Measurements from ENCODE around the gene LHX8. TPM values are rescaled to one million over a fixed set of nuclear protein-coding genes. Genes with fewer than 3 reads are reported as not detected.
"Not testable (repeated sequence)": the region's sequence is repeated elsewhere in the genome, so short reads cannot be mapped to it uniquely, and the experiment has no call there.

The LHX8 gene
- total RNA-seq, 4 donors from 2014 or later: not detected

DNA sequence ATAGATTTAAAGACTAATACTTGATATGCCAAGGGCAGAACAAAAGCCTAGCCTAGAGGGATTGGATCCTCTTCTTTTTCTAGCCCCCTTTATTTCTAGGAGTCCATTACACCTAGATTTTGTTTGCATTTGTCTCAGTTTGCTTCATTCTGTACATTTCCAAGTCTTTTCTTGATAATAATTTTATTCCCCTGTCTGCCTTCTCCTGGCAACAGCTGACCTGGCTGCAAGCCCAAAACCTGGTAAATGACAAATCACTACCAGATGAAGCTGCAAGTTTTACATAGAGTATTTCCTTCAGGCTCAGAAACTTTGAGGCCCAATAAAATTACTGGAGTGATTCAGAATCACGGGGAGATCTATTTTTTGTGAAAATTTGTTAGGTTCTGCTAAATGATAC lies 36.5 kb upstream of the LHX8 start:
- Histone ChIP-seq H3K9me3 (no peaks in the 10 kb centered on the region), H3K27me3 (no peaks in the 10 kb centered on the region), H3K4me3 (no peak overlapping the region), H3K36me3 (no peaks in the 10 kb centered on the region), H3K27ac (no peak overlapping the region), H3K4me1 (no peaks in the 10 kb centered on the region)
- in situ Hi-C loops (cut with MboI; ENCODE audit: low sequenced_read_pairs in 4 of 4): no loop called here
- intact Hi-C loops (cut with DNase I; ENCODE audit: low total_unique reads): no loop called here
- DNase-seq: no peak
- TF ChIP-seq, protein P1, sequence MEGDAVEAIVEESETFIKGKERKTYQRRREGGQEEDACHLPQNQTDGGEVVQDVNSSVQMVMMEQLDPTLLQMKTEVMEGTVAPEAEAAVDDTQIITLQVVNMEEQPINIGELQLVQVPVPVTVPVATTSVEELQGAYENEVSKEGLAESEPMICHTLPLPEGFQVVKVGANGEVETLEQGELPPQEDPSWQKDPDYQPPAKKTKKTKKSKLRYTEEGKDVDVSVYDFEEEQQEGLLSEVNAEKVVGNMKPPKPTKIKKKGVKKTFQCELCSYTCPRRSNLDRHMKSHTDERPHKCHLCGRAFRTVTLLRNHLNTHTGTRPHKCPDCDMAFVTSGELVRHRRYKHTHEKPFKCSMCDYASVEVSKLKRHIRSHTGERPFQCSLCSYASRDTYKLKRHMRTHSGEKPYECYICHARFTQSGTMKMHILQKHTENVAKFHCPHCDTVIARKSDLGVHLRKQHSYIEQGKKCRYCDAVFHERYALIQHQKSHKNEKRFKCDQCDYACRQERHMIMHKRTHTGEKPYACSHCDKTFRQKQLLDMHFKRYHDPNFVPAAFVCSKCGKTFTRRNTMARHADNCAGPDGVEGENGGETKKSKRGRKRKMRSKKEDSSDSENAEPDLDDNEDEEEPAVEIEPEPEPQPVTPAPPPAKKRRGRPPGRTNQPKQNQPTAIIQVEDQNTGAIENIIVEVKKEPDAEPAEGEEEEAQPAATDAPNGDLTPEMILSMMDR (IDR thresholded peaks at IDR 0.05 in 4 of 5, conservative IDR thresholded peaks at IDR 0.05 in 1 of 5): no peak
- TF ChIP-seq POLR2A (IDR thresholded peaks at IDR 0.05): no peak
- ATAC-seq: no peak

- no peak for DNase-seq
- ATAC-seq: no peak
- Histone ChIP-seq H3K9me3 (no peaks in the 10 kb centered on the region), H3K4me1 (no peaks in the 10 kb centered on the region), H3K27ac (no peak overlapping the region), H3K27me3 (no peaks in the 10 kb centered on the region), H3K36me3 (no peaks in the 10 kb centered on the region), H3K4me3 (no peak overlapping the region)
- intact Hi-C loops (cut with DNase I; ENCODE audit: low total_unique reads) (no loop called here), in situ Hi-C loops (cut with MboI; ENCODE audit: low sequenced_read_pairs in 4 of 4) (no loop called here)
- no peak for TF ChIP-seq POLR2A (IDR thresholded peaks at IDR 0.05)
- TF ChIP-seq, protein P1 (IDR thresholded peaks at IDR 0.05 in 4 of 5, conservative IDR thresholded peaks at IDR 0.05 in 1 of 5): no peak
Measured at GRCh38 chr1:75099581-75099980, 34.6 kb upstream of the LHX8 start.

DNA sequence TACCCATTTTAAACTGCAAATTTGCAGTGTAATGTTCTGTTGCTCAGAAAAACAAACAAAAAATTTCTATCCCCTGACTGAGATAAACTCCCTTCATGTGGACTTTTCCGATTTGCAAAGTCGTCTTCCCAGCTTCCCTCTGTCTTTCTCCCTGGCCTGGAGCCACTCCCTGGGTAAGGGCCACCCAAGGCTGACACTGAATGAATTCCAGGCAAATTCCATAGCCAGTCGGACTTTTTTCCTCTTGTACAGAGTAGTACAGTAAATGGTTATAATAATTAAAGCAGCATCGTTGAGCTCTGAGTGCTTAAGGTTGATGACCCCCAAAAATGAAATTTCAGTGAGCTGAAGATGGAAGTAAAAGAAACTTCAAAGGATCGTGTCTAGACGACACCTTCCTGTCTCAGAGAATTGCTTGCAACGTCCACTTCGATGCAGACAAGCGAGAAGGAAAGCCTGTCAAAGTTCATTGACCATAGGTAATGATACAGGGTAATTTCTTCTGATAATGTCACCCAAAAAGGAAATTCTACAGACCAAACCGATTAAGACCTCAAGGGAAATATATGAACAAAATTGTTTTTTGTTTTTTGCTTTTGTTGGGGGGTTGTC lies 33.6 kb upstream of the LHX8 start:
- no peaks in the 10 kb centered on the region for H3K9me3 ChIP-seq
- in situ Hi-C loops (cut with MboI; ENCODE audit: low sequenced_read_pairs in 4 of 4) (no loop called here), intact Hi-C loops (cut with DNase I; ENCODE audit: low total_unique reads) (no loop called here)

DNA sequence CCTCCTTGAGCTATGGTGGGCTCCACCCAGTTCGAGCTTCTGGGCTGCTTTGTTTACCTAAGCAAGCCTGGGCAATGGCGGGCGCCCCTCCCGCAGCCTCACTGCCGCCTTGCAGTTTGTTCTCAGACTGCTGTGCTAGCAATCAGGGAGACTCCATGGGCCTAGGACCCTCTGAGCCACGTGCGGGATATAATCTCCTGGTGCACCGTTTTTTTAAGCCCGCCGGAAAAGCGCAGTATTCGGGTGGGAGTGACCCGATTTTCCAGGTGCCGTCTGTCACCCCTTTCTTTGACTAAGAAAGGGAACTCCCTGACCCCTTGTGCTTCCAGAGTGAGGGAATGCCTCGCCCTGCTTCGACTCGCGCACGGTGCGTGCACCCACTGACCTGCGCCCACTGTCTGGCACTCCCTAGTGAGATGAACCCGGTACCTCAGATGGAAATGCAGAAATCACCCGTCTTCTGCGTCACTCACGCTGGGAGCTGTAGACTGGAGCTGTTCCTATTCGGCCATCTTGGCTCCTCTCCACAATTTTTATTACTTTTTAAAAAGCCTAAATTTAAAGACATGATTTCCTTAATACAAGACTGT lies 21.7 kb upstream of the LHX8 start:
- H3K27me3 ChIP-seq; H3K9me3 ChIP-seq; H3K36me3 ChIP-seq; intact Hi-C loops (cut with DNase I; ENCODE audit: low total_unique reads); DNase-seq; H3K4me3 ChIP-seq; in situ Hi-C loops (cut with MboI; ENCODE audit: low sequenced_read_pairs in 4 of 4); ATAC-seq; H3K4me1 ChIP-seq; H3K27ac ChIP-seq: not testable (repeated sequence)

More for the DNA sequence above, 33.6 kb upstream of the LHX8 start:
- no peak overlapping the region for H3K4me3 ChIP-seq
- H3K27me3 ChIP-seq: no peaks in the 10 kb centered on the region
- H3K27ac ChIP-seq: no peak overlapping the region
- DNase-seq (no peak), ATAC-seq (no peak)
- H3K36me3 ChIP-seq: no peaks in the 10 kb centered on the region
- H3K4me1 ChIP-seq: no peaks in the 10 kb centered on the region
- TF ChIP-seq, protein P1 (IDR thresholded peaks at IDR 0.05 in 4 of 5, conservative IDR thresholded peaks at IDR 0.05 in 1 of 5): no peak
- TF ChIP-seq POLR2A (IDR thresholded peaks at IDR 0.05): no peak

DNA sequence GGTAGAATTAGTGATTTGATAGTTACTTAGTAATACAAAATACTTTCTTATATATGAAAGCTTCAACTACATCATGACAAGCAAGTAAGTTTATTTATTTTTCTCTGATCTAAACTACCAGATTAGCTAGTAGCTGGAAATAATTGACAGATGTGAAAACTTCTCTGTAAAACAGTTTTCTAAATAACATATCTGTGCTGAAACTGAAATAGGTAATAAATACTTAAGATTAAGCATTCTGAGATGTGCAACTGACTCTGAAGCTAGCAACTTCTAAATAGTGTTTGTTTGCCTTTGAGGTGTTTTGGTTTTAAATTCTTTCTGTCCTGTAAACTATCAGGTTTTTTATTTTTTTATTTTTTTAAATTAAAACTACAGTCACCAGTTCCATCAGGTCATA lies 18.5 kb upstream of the LHX8 start:
- no peaks in the 10 kb centered on the region for H3K36me3 ChIP-seq
- no peak overlapping the region for H3K4me3 ChIP-seq
- H3K27me3 ChIP-seq: no peaks in the 10 kb centered on the region
- H3K4me1 ChIP-seq: no peaks in the 10 kb centered on the region
- TF ChIP-seq POLR2A (IDR thresholded peaks at IDR 0.05): no peak
- TF ChIP-seq, protein P1 (IDR thresholded peaks at IDR 0.05 in 4 of 5, conservative IDR thresholded peaks at IDR 0.05 in 1 of 5): no peak
- ATAC-seq: no peak
- intact Hi-C loops (cut with DNase I; ENCODE audit: low total_unique reads): no loop called here
- DNase-seq: no peak
- H3K9me3 ChIP-seq: no peaks in the 10 kb centered on the region
- in situ Hi-C loops (cut with MboI; ENCODE audit: low sequenced_read_pairs in 4 of 4): no loop called here
- H3K27ac ChIP-seq: no peak overlapping the region

All from gastrocnemius medialis (tissue), 4 donors.